Esophagus squamous epithelium (tissue), 5 donors: ENCODE measurements around the gene PHF21B. TPM values are rescaled to one million over a fixed set of nuclear protein-coding genes. Genes with fewer than 3 reads are reported as not detected.
"Not testable (repeated sequence)": the region's sequence is repeated elsewhere in the genome, so short reads cannot be mapped to it uniquely, and the experiment has no call there.

Experiments
- DNase-seq: peaks from one replicate; lab custom pipeline; 2025; lab: John Stamatoyannopoulos, UW
- H3K27ac ChIP-seq, 4 donors: fragments of 200-600 bp; sonication (generic); one replicate each; pipeline ENCODE4 v1.5.1; 2016 to 2019; ENCODE audit warnings: mild to moderate bottlenecking in 1 of 4
- H3K27me3 ChIP-seq, 4 donors: fragments of 200-600 bp; sonication (generic); 1 replicate in 3 of 4; 2 replicates in 1 of 4; pipeline versions ENCODE4 v1.5.1 to v1.6.0; 2017 to 2021; ENCODE audit warnings: antibody characterized with exemption in 1 of 4
- H3K36me3 ChIP-seq, 3 donors: fragments of 200-600 bp; sonication (generic); one replicate each; pipeline ENCODE4 v1.5.1; 2016 to 2019
- H3K4me1 ChIP-seq, 3 donors: fragments of 200-600 bp; sonication (generic); one replicate each; pipeline ENCODE4 v1.5.1; 2017 to 2019
- H3K4me3 ChIP-seq, 4 donors: fragments of 200-600 bp; sonication (generic); 1 replicate in 3 of 4; 2 replicates in 1 of 4; pipeline ENCODE4 v1.5.1; 2016 to 2019; ENCODE audit warnings: mild to moderate bottlenecking in 2 of 4, moderate library complexity in 1 of 4
- H3K9me3 ChIP-seq, 3 donors: fragments of 200-600 bp; sonication (generic); one replicate each; pipeline ENCODE4 v1.5.1; 2016 to 2019
- POLR2A ChIP-seq, 4 donors: fragments of 450-650 bp; IDR thresholded peaks; one replicate each; pipeline ENCODE4 v1.6.1; 2017; ENCODE audit warnings: antibody characterized with exemption in 4 of 4, mild to moderate bottlenecking in 4 of 4, moderate library complexity in 3 of 4
- WGBS, 2 donors: methylation state at CpG; one replicate each; pipeline ENCODE4 v1.1.5; 2018; 5-methylcytosine and 5-hydroxymethylcytosine counted together
- intact Hi-C: fragments of 100-400 bp; cut with DNase I; formaldehyde crosslinking; loops from one replicate; pipeline ENCODE4 v1.15.0; 2022
- total RNA-seq, 4 donors: library from RNA; depleted of rRNA; stranded (reverse); fragments of >200 nt; gene quantifications; one replicate each; pipeline ENCODE4 v1.1.0, GENCODE V29; 2016
- TF ChIP-seq, protein P1 (sequence below), 6 experiments: fragments of 450-650 bp in 4 of 6; fragments of 200-600 bp in 2 of 6; sonication (generic) in 2 of 6; IDR thresholded peaks; one replicate each; pipeline ENCODE4 v1.5.1; 2016 to 2019; ENCODE audit warnings: antibody characterized with exemption in 6 of 6, mild to moderate bottlenecking in 4 of 6, moderate library complexity in 4 of 6
- donor health status: DM: yes; HTN: yes; CAD: no.

Gene PHF21B
- total RNA-seq, 4 donors from 2014 or later, result 0.04 to 0.19 TPM; not detected in 2

DNA sequence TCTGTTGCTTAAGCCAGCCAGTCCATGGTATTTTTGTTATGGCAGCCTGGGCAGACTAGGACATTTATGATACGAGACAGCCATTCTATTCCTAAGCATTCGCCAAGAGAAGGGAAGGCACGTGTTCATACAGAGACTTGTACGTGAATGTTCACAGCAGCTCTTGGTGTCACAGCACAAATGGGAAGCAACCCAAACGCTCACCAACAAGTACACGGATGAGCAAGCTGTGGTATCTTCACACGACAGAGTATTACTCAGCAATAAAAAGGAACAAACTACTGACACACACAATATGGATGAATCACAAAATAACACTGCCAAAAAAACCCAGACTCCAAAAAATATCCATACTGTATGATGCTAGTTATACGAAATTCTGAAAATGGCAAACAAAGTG lies 85.1 kb downstream of the PHF21B start:
- DNase-seq, result no peak
- no peaks in the 10 kb centered on the region for H3K4me1 ChIP-seq
- peaks cover 0 to 4% (median 0%) of the 10 kb centered on the region in 4 donors for H3K27me3 ChIP-seq
- no peak overlapping the region for H3K4me3 ChIP-seq
- no peaks in the 10 kb centered on the region for H3K9me3 ChIP-seq
- TF ChIP-seq, protein P1, sequence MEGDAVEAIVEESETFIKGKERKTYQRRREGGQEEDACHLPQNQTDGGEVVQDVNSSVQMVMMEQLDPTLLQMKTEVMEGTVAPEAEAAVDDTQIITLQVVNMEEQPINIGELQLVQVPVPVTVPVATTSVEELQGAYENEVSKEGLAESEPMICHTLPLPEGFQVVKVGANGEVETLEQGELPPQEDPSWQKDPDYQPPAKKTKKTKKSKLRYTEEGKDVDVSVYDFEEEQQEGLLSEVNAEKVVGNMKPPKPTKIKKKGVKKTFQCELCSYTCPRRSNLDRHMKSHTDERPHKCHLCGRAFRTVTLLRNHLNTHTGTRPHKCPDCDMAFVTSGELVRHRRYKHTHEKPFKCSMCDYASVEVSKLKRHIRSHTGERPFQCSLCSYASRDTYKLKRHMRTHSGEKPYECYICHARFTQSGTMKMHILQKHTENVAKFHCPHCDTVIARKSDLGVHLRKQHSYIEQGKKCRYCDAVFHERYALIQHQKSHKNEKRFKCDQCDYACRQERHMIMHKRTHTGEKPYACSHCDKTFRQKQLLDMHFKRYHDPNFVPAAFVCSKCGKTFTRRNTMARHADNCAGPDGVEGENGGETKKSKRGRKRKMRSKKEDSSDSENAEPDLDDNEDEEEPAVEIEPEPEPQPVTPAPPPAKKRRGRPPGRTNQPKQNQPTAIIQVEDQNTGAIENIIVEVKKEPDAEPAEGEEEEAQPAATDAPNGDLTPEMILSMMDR (IDR thresholded peaks at IDR 0.05), result no peak
- TF ChIP-seq POLR2A (IDR thresholded peaks at IDR 0.05), result no peak
- WGBS, 2 donors, result 67 to 69% methylated on average over 8 of the region's 8 CpGs
- no peaks in the 10 kb centered on the region for H3K36me3 ChIP-seq
- H3K27ac ChIP-seq, result no peak overlapping the region
- intact Hi-C loops, result no loop called here

DNA sequence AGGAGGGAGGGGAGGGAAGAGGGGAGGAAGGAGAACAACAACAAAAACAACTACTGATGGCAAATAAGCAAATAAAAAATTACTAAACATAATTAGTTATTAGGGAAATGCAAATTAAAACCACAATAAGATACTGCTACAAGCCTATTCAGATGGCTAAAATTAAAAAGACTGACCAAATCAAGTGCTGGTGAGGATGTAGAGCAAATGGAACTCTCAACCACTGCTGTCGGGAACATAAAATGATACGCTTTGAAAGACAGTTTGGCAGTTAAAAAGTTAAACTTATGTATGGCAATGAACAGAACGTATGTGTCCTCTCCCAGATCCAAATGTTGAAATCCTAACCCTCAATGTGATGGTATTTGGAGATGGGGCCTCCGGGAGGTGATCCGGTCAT lies 85.7 kb downstream of the PHF21B start:
- Histone ChIP-seq H3K4me1 (no peaks in the 10 kb centered on the region), H3K27ac (no peak overlapping the region), H3K27me3 (peaks cover 0 to 4% (median 0%) of the 10 kb centered on the region in 4 donors), H3K36me3 (no peaks in the 10 kb centered on the region), H3K9me3 (no peaks in the 10 kb centered on the region), H3K4me3 (no peak overlapping the region)
- 63 to 65% methylated on average over 5 of the region's 5 CpGs for WGBS, 2 donors
- TF ChIP-seq, protein P1 (IDR thresholded peaks at IDR 0.05), result no peak
- no peak for TF ChIP-seq POLR2A (IDR thresholded peaks at IDR 0.05)
- intact Hi-C loops, result no loop called here
- DNase-seq, result no peak

DNA sequence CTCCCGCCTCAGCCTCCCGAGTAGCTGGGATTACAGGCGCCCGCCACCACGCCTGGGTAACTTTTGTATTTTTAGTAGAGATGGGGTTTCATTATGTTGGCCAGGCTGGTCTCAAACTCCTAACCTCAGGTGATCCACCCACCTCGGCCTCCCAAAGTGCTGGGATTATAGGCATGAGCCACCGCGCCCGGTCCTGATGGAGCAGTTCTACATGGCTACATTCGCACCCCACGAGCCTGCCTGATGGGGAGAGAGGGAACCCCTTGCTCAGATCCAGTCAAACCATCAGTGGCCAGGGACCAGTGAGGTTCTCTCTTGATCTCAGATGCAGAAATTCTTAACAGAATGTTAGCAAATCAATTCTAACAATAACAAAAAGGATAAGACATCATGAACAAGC lies 88.0 kb downstream of the PHF21B start:
- H3K4me3 ChIP-seq, H3K27ac ChIP-seq, H3K9me3 ChIP-seq, H3K27me3 ChIP-seq, H3K36me3 ChIP-seq, intact Hi-C loops, H3K4me1 ChIP-seq, DNase-seq: not testable (repeated sequence)
- WGBS, 2 donors, result 91 to 96% methylated on average over 5 to 9 of the region's 11 CpGs

DNA sequence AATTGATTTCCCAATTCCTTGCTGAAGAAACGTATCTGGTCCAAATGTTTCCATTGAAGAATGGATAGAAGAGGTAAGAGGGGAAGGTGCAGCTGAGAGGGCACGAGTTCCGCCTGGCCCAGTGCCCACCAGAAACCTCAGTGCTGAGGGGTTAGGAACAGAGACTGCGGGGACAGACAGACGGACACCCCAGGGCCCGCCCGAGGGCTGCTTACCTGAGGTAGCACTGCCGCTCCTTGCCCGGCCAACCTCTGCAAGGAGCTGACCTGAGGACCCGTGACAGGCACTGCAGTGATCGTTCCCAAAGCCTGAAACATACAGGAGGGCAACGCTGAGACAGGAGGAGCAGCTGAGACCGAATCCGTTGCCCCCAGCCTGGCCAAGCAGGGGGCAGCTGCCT lies 89.6 kb downstream of the PHF21B start:
- Histone ChIP-seq H3K4me1 (no peaks in the 10 kb centered on the region), H3K9me3 (no peaks in the 10 kb centered on the region), H3K36me3 (no peaks in the 10 kb centered on the region), H3K4me3 (no peak overlapping the region), H3K27ac (no peak overlapping the region), H3K27me3 (no peaks in the 10 kb centered on the region)
- 77 to 89% methylated on average over 11 to 14 of the region's 14 CpGs for WGBS, 2 donors
- no peak for TF ChIP-seq POLR2A (IDR thresholded peaks at IDR 0.05)
- TF ChIP-seq, protein P1 (IDR thresholded peaks at IDR 0.05), result no peak
- DNase-seq, result no peak
- intact Hi-C loops, result no loop called here

DNA sequence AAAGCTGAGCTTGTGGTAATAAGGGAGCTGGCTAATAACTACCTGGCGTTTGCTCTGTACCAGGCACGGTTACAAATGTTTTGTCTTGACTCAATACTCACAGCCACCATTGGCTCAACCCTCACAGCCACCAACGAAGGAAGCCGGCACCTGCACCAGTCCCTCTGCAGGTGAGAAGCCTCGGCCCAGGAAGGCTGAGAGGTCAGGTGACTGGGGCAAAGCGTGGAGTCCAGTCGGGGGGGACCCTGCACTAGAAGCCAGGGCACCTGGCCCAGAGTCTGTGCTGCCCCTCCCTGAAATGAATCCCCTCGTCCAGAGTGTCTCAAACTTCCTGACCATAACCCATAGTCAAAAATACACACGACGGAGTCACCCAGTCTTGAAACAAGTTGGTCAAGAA lies 90.1 kb downstream of the PHF21B start:
- Histone ChIP-seq H3K27me3 (no peaks in the 10 kb centered on the region), H3K4me3 (no peak overlapping the region), H3K27ac (no peak overlapping the region), H3K36me3 (no peaks in the 10 kb centered on the region), H3K4me1 (no peaks in the 10 kb centered on the region), H3K9me3 (no peaks in the 10 kb centered on the region)
- intact Hi-C loops, result no loop called here
- no peak for DNase-seq
- 72 to 84% methylated on average over 4 to 5 of the region's 10 CpGs for WGBS, 2 donors
- TF ChIP-seq POLR2A (IDR thresholded peaks at IDR 0.05), result no peak
- TF ChIP-seq, protein P1 (IDR thresholded peaks at IDR 0.05), result no peak

DNA sequence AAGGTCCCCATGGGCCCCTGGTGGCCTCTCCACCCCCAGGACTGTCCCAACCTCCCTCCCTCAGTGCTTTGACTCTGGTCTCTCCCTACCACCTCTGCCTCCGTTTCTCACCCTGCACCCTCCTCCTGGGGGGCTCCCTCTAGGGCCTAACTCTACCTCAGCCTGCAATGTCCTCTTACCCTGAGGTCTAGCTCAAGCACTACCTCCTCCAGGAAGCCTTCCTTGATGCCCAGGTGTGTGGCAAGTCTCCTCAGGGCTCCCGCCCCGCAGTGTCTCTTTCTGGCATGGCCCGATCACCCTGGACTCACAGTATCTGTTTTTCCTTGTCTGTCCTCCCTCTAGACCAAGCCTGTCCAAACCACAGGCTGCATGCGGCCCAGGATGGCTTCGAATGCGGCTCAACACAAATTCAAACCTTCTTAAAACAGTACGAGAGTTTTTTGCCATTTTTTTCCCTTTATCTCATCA lies 90.8 kb downstream of the PHF21B start:
- TF ChIP-seq POLR2A (IDR thresholded peaks at IDR 0.05), result no peak
- TF ChIP-seq, protein P1 (IDR thresholded peaks at IDR 0.05), result no peak
- Histone ChIP-seq H3K4me1 (no peaks in the 10 kb centered on the region), H3K4me3 (no peak overlapping the region), H3K27me3 (no peaks in the 10 kb centered on the region), H3K36me3 (no peaks in the 10 kb centered on the region), H3K27ac (no peak overlapping the region), H3K9me3 (no peaks in the 10 kb centered on the region)
- DNase-seq, result no peak
- intact Hi-C loops, result no loop called here
- 86 to 91% methylated on average over 8 of the region's 8 CpGs for WGBS, 2 donors
